Measurements from ENCODE around the gene CYP4F3. TPM values are rescaled to one million over a fixed set of nuclear protein-coding genes. Genes with fewer than 3 reads are reported as not detected.
A peak's percentile ranks its signal among the peaks of the same experiment; 100 is the strongest.

Gene CYP4F3
- total and polyA plus RNA-seq, 2 experiments from 2014 or later: not detected

GRCh38 chr19:15629003-15629880 is 11.5 kb upstream of the CYP4F3 start:
- Histone ChIP-seq H4K20me1 (ENCODE audit: insufficient read depth) (no peaks in the 10 kb centered on the region), H3K9me2 (ENCODE audit: insufficient read depth) (no peaks in the 10 kb centered on the region), H3K36me3 (ENCODE audit: low read depth) (no peaks in the 10 kb centered on the region), H3K27ac (no peak overlapping the region), H3F3A (ENCODE audit: insufficient read depth) (no peaks in the 10 kb centered on the region), H3K79me2 (ENCODE audit: insufficient read depth) (no peaks in the 10 kb centered on the region), H2AFZ (no peak overlapping the region), H3K9me3 (ENCODE audit: low read depth) (no peaks in the 10 kb centered on the region), H3K4me3 (no peak overlapping the region), H3K27me3 (replicated peaks; ENCODE audit: insufficient read depth) (no peaks in the 10 kb centered on the region), H3K4me1 (ENCODE audit: insufficient read depth) (no peaks in the 10 kb centered on the region), H3K9ac (no peak overlapping the region), H3K4me2 (ENCODE audit: unreplicated experiment) (no peak overlapping the region)
- no peak for TF ChIP-seq EZH2phosphoT487 (IDR thresholded peaks at IDR 0.05; ENCODE audit: insufficient read depth, low read depth)
- TF ChIP-seq EZH2 (IDR thresholded peaks at IDR 0.05; ENCODE audit: insufficient read depth, poor library complexity, severe bottlenecking): no peak
- peak; percentile 69 for DNase-seq
- in situ Hi-C loops (cut with MboI): loop anchor here (25.0 kb wide), 2 partner anchors 558 to 758 kb away; partner anchors contain the start of genes AP1M1 and FAM32A
- WGBS, 2 experiments (ENCODE audit: low coverage in 1 of 2, low lambda C conversion rate in 2 of 2, missing lambda C conversion rate in 2 of 2): 0 to 1% methylated on average over 25 of the region's 25 CpGs

GRCh38 chr19:15631817-15632216 is 8.9 kb upstream of the CYP4F3 start:
- in situ Hi-C loops (cut with MboI): loop anchor here (25.0 kb wide), 2 partner anchors 555 to 755 kb away; partner anchors contain the start of genes AP1M1 and FAM32A
- H3K9me2 ChIP-seq (ENCODE audit: insufficient read depth): no peaks in the 10 kb centered on the region
- H3K36me3 ChIP-seq (ENCODE audit: low read depth): no peaks in the 10 kb centered on the region
- no peak overlapping the region for H3K9ac ChIP-seq
- H3K4me1 ChIP-seq (ENCODE audit: insufficient read depth): no peaks in the 10 kb centered on the region
- no peaks in the 10 kb centered on the region for H3K79me2 ChIP-seq (ENCODE audit: insufficient read depth)
- DNase-seq: peak; percentile 48
- no peaks in the 10 kb centered on the region for H3K27me3 ChIP-seq (replicated peaks; ENCODE audit: insufficient read depth)
- no peaks in the 10 kb centered on the region for H3K9me3 ChIP-seq (ENCODE audit: low read depth)
- H3K4me3 ChIP-seq: no peak overlapping the region
- H4K20me1 ChIP-seq (ENCODE audit: insufficient read depth): no peaks in the 10 kb centered on the region
- WGBS, 2 experiments (ENCODE audit: low coverage in 1 of 2, low lambda C conversion rate in 2 of 2, missing lambda C conversion rate in 2 of 2): 2 to 4% methylated on average over 4 to 8 of the region's 9 CpGs
- no peak for TF ChIP-seq EZH2 (IDR thresholded peaks at IDR 0.05; ENCODE audit: insufficient read depth, poor library complexity, severe bottlenecking)
- no peak for TF ChIP-seq EZH2phosphoT487 (IDR thresholded peaks at IDR 0.05; ENCODE audit: insufficient read depth, low read depth)
- H3K4me2 ChIP-seq (ENCODE audit: unreplicated experiment): no peak overlapping the region
- H3F3A ChIP-seq (ENCODE audit: insufficient read depth): no peaks in the 10 kb centered on the region
- H2AFZ ChIP-seq: no peak overlapping the region
- no peak overlapping the region for H3K27ac ChIP-seq

- in situ Hi-C loops (cut with MboI): loop anchor here (25.0 kb wide), 2 partner anchors 554 to 754 kb away; partner anchors contain the start of genes AP1M1 and FAM32A
- H3K9ac ChIP-seq: no peak overlapping the region
- H3K27ac ChIP-seq: no peak overlapping the region
- no peaks in the 10 kb centered on the region for H3K36me3 ChIP-seq (ENCODE audit: low read depth)
- no peaks in the 10 kb centered on the region for H4K20me1 ChIP-seq (ENCODE audit: insufficient read depth)
- WGBS, 2 experiments (ENCODE audit: low coverage in 1 of 2, low lambda C conversion rate in 2 of 2, missing lambda C conversion rate in 2 of 2): 21 to 26% methylated on average over 5 of the region's 5 CpGs
- no peak overlapping the region for H2AFZ ChIP-seq
- no peaks in the 10 kb centered on the region for H3K4me1 ChIP-seq (ENCODE audit: insufficient read depth)
- no peak overlapping the region for H3K4me2 ChIP-seq (ENCODE audit: unreplicated experiment)
- no peaks in the 10 kb centered on the region for H3K79me2 ChIP-seq (ENCODE audit: insufficient read depth)
- H3K9me3 ChIP-seq (ENCODE audit: low read depth): no peaks in the 10 kb centered on the region
- DNase-seq: no peak
- no peak overlapping the region for H3K4me3 ChIP-seq
- peaks cover 3% of the 10 kb centered on the region; the same call in 1 of the 2 replicates for H3K27me3 ChIP-seq (replicated peaks; ENCODE audit: insufficient read depth)
- H3F3A ChIP-seq (ENCODE audit: insufficient read depth): no peaks in the 10 kb centered on the region
- TF ChIP-seq EZH2phosphoT487 (IDR thresholded peaks at IDR 0.05; ENCODE audit: insufficient read depth, low read depth): no peak
- TF ChIP-seq EZH2 (IDR thresholded peaks at IDR 0.05; ENCODE audit: insufficient read depth, poor library complexity, severe bottlenecking): no peak
- H3K9me2 ChIP-seq (ENCODE audit: insufficient read depth): no peaks in the 10 kb centered on the region
These were observed 7.4 kb upstream of the CYP4F3 start for GRCh38 chr19:15633082-15633835.

GRCh38 chr19:15634105-15634504 is 6.6 kb upstream of the CYP4F3 start:
- Histone ChIP-seq H3K27me3 (replicated peaks; ENCODE audit: insufficient read depth) (peaks cover 3% of the 10 kb centered on the region; the same call in 1 of the 2 replicates), H3F3A (ENCODE audit: insufficient read depth) (no peaks in the 10 kb centered on the region), H3K4me2 (ENCODE audit: unreplicated experiment) (no peak overlapping the region), H3K9ac (no peak overlapping the region), H4K20me1 (ENCODE audit: insufficient read depth) (no peaks in the 10 kb centered on the region), H3K9me3 (ENCODE audit: low read depth) (no peaks in the 10 kb centered on the region), H3K79me2 (ENCODE audit: insufficient read depth) (no peaks in the 10 kb centered on the region), H3K27ac (no peak overlapping the region), H3K36me3 (ENCODE audit: low read depth) (no peaks in the 10 kb centered on the region), H3K4me3 (no peak overlapping the region), H3K4me1 (ENCODE audit: insufficient read depth) (no peaks in the 10 kb centered on the region), H2AFZ (no peak overlapping the region), H3K9me2 (ENCODE audit: insufficient read depth) (no peaks in the 10 kb centered on the region)
- TF ChIP-seq EZH2 (IDR thresholded peaks at IDR 0.05; ENCODE audit: insufficient read depth, poor library complexity, severe bottlenecking) (no peak), EZH2phosphoT487 (IDR thresholded peaks at IDR 0.05; ENCODE audit: insufficient read depth, low read depth) (no peak)
- 18 to 23% methylated on average over 3 of the region's 3 CpGs for WGBS, 2 experiments (ENCODE audit: low coverage in 1 of 2, low lambda C conversion rate in 2 of 2, missing lambda C conversion rate in 2 of 2)
- no peak for DNase-seq
- in situ Hi-C loops (cut with MboI): loop anchor here (25.0 kb wide), 2 partner anchors 553 to 753 kb away; partner anchors contain the start of genes AP1M1 and FAM32A
